ENCODE measurements around the gene TINAGL1. TPM values are rescaled to one million over a fixed set of nuclear protein-coding genes. Genes with fewer than 3 reads are reported as not detected.

TINAGL1 gene
- total RNA-seq, 2 donors from 2014 or later: 116 to 130 TPM

DNA sequence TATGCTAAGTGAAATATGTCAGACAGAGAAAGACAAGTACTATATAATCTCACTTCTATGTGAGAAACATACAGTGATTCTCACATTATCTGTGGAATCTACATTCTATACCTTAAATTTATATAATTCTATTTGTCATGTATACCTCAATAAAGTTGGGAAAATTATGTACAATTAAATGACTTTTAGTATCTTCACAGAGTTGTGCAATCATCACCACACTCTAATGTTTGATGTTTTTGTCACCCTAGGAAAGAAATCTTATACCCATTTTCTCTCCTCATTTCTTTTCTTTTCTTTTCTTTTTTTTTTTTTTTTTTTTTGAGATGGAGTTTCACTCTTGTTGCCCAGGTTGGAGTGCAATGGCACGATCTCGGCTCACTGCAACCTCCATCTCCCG is 37.0 kb upstream of the TINAGL1 start:
- Histone ChIP-seq H3K27ac (no peak overlapping the region), H3K9me3 (no peaks in the 10 kb centered on the region), H3K4me3 (no peak overlapping the region), H3K27me3 (no peaks in the 10 kb centered on the region), H3K4me1 (no peaks in the 10 kb centered on the region), H3K36me3 (no peaks in the 10 kb centered on the region), H3K9ac (ENCODE audit: low read depth in 2 of 2, low read length in 2 of 2) (no peak overlapping the region)
- intact Hi-C loops (cut with DNase I): no loop called here
- TF ChIP-seq, protein P1, sequence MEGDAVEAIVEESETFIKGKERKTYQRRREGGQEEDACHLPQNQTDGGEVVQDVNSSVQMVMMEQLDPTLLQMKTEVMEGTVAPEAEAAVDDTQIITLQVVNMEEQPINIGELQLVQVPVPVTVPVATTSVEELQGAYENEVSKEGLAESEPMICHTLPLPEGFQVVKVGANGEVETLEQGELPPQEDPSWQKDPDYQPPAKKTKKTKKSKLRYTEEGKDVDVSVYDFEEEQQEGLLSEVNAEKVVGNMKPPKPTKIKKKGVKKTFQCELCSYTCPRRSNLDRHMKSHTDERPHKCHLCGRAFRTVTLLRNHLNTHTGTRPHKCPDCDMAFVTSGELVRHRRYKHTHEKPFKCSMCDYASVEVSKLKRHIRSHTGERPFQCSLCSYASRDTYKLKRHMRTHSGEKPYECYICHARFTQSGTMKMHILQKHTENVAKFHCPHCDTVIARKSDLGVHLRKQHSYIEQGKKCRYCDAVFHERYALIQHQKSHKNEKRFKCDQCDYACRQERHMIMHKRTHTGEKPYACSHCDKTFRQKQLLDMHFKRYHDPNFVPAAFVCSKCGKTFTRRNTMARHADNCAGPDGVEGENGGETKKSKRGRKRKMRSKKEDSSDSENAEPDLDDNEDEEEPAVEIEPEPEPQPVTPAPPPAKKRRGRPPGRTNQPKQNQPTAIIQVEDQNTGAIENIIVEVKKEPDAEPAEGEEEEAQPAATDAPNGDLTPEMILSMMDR (IDR thresholded peaks at IDR 0.05): no peak
- DNase-seq: no peak

DNA sequence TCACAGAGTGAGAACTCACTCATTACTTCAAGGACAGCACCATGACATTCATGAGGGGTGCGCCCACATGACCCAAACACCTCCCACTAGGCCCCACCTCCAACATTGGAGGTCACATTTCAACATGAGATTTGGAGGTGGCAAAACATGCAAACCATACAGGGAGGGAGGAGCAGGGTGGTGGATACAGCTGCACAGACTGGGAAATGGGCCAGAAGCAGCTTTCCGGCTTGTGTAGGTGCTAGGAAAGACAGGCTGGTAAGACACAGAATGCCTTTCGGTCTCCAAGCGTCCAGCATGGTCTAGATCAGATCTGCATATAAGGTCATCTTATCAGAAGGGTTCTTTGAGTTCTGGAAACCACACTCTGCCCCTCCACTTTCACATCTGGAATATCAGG is 35.1 kb upstream of the TINAGL1 start:
- DNase-seq: no peak
- no peaks in the 10 kb centered on the region for H3K9me3 ChIP-seq
- no peaks in the 10 kb centered on the region for H3K27me3 ChIP-seq
- H3K4me1 ChIP-seq: no peaks in the 10 kb centered on the region
- no peaks in the 10 kb centered on the region for H3K36me3 ChIP-seq
- no peak overlapping the region for H3K27ac ChIP-seq
- H3K4me3 ChIP-seq: no peak overlapping the region
- H3K9ac ChIP-seq (ENCODE audit: low read depth in 2 of 2, low read length in 2 of 2): no peak overlapping the region
- TF ChIP-seq, protein P1 (IDR thresholded peaks at IDR 0.05): no peak
- intact Hi-C loops (cut with DNase I): loop anchor here (10.0 kb wide), 2 partner anchors 146 to 356 kb away; no protein-coding TSS in a partner anchor

- Histone ChIP-seq H3K27ac (no peak overlapping the region), H3K4me1 (peaks cover 5% of the 10 kb centered on the region), H3K9me3 (no peaks in the 10 kb centered on the region), H3K36me3 (no peaks in the 10 kb centered on the region), H3K27me3 (no peaks in the 10 kb centered on the region), H3K9ac (ENCODE audit: low read depth in 2 of 2, low read length in 2 of 2) (no peak overlapping the region), H3K4me3 (no peak overlapping the region)
- intact Hi-C loops (cut with DNase I): loop anchor here (10.0 kb wide), 2 partner anchors 151 to 361 kb away; no protein-coding TSS in a partner anchor
- DNase-seq: no peak
- TF ChIP-seq, protein P1 (IDR thresholded peaks at IDR 0.05): no peak
Measured at GRCh38 chr1:31545927-31546540, 30.3 kb upstream of the TINAGL1 start.

GRCh38 chr1:31548534-31548906 is 27.8 kb upstream of the TINAGL1 start:
- intact Hi-C loops (cut with DNase I): loop anchor here (2.0 to 10.0 kb wide), 3 partner anchors 88 to 364 kb away; no protein-coding TSS in a partner anchor
- Histone ChIP-seq H3K9me3 (no peaks in the 10 kb centered on the region), H3K4me1 (peaks cover 5% of the 10 kb centered on the region), H3K27ac (no peak overlapping the region), H3K9ac (ENCODE audit: low read depth in 2 of 2, low read length in 2 of 2) (peak overlapping the region in 1 of 2 donors; percentile 66), H3K4me3 (no peak overlapping the region), H3K36me3 (no peaks in the 10 kb centered on the region), H3K27me3 (no peaks in the 10 kb centered on the region)
- TF ChIP-seq, protein P1 (IDR thresholded peaks at IDR 0.05): no peak
- no peak for DNase-seq

GRCh38 chr1:31548907-31549808 is 27.2 kb upstream of the TINAGL1 start:
- H3K4me1 ChIP-seq: peaks cover 5% of the 10 kb centered on the region
- no peaks in the 10 kb centered on the region for H3K9me3 ChIP-seq
- H3K9ac ChIP-seq (ENCODE audit: low read depth in 2 of 2, low read length in 2 of 2): peak overlapping the region; percentile 1 to 66
- H3K27ac ChIP-seq: peak overlapping the region; percentile 83
- H3K27me3 ChIP-seq: no peaks in the 10 kb centered on the region
- H3K4me3 ChIP-seq: peak overlapping the region; percentile 22
- TF ChIP-seq, protein P1 (IDR thresholded peaks at IDR 0.05): peak; percentile 96
- no peaks in the 10 kb centered on the region for H3K36me3 ChIP-seq
- intact Hi-C loops (cut with DNase I): loop anchor here (2.0 to 10.0 kb wide), 3 partner anchors 88 to 364 kb away; no protein-coding TSS in a partner anchor
- DNase-seq: peak; percentile 97

Measured in colonic mucosa (tissue), 4 donors.